A549 treated with GW870086 at 1 μM for 4 hours (cell line): ENCODE data around the gene OMP. TPM values are rescaled to one million over a fixed set of nuclear protein-coding genes. Genes with fewer than 3 reads are reported as not detected.

ENCODE experiments used
- total RNA-seq: library from RNA; stranded (reverse); fragments of 200-300 nt; extraction: Qiagen RNA extraction; gene quantifications from 5 replicates; pipeline ENCODE4 v1.2.3, GENCODE V29; 2022; ENCODE audit warnings: low read depth

Gene OMP
- total RNA-seq = not detected in 5 replicates

GRCh38 chr11:77102246-77103210, at the start of gene OMP:
Gene OMP, plus strand, starts transcription at chr11:77102840. Its CDS starts 0 bp downstream, at chr11:77102840.

GRCh38 chr11:77066229-77067042, 36.2 kb upstream of the OMP start, which contains the start of gene CAPN5:
Gene CAPN5, plus strand, starts transcription at chr11:77066971. Its CDS starts 17,916 bp downstream, at chr11:77084887.

GRCh38 chr11:77127920-77128691, 25.5 kb downstream of the OMP start, which contains the start of gene MYO7A:
Gene MYO7A, plus strand, starts transcription at chr11:77128246. Its CDS starts 2,389 bp downstream, at chr11:77130635.

Other genes starting within 250 kb of the OMP start
- 16.1 to 22.4 TPM (median 20.8 TPM) in 5 replicates for gene ACER3, start 241.9 kb upstream of the OMP start, total RNA-seq
- gene B3GNT6, start 68.4 kb upstream of the OMP start, total RNA-seq = 0.17 to 0.43 TPM (median 0.28 TPM) in 5 replicates
- gene CAPN5, start 35.9 kb upstream of the OMP start, total RNA-seq = 8.0 to 12.6 TPM (median 11.6 TPM) in 5 replicates
- 1.2 to 1.5 TPM (median 1.3 TPM) in 5 replicates for gene MYO7A, start 25.4 kb downstream of the OMP start, total RNA-seq
- gene GDPD4, start 198.8 kb downstream of the OMP start, total RNA-seq = not detected in 5 replicates